AG04450 (cell line): ENCODE data around the gene DPEP1. TPM values are rescaled to one million over a fixed set of nuclear protein-coding genes. Genes with fewer than 3 reads are reported as not detected.

Experiments used
- CTCF ChIA-PET: fragments of 300-600, 350-600 bp; formaldehyde crosslinking; extraction: SDS; loops from one replicate; lab custom pipeline; 2022; ENCODE audit warnings: antibody characterized with exemption, inconsistent platforms; lab: Charles Lee
- POLR2A ChIA-PET: fragments of 350-600 bp; formaldehyde crosslinking; extraction: SDS; loops from one replicate; lab custom pipeline; 2021; ENCODE audit warnings: antibody characterized with exemption, inconsistent platforms; lab: Yijun Ruan, JAX
- DNase-seq: peaks from one replicate; pipeline ENCODE4 v3.0.0-alpha.2; 2011; ENCODE audit warnings: low read depth, low spot score
- H3K27ac ChIP-seq: one replicate; pipeline ENCODE4 v1.5.1; 2012; ENCODE audit warnings: low read depth, low read length, control low read depth
- H3K27me3 ChIP-seq: one replicate; pipeline ENCODE4 v1.6.0; 2012; ENCODE audit warnings: low read length; ENCODE audit not compliant: control insufficient read depth, insufficient read depth
- H3K4me3 ChIP-seq: 2 replicates; pipeline ENCODE4 v1.5.1; 2011; ENCODE audit warnings: mild to moderate bottlenecking, low read depth, low read length, control low read depth
- H3K9me3 ChIP-seq: 2 replicates; pipeline ENCODE4 v1.5.1; 2012; ENCODE audit warnings: low read length; ENCODE audit not compliant: control insufficient read depth, insufficient read depth
- CTCF ChIP-seq: IDR thresholded peaks from 2 replicates; pipeline ENCODE4 v1.5.1; 2011; ENCODE audit warnings: low read depth, low read length, control low read depth, inconsistent platforms
- polyA plus RNA-seq: library from polyadenylated mRNA; depleted of rRNA; stranded (reverse); fragments of >200 nt; gene quantifications from 2 replicates; pipeline ENCODE4 v1.2.3, GENCODE V29; 2011

DPEP1 gene
- polyA plus RNA-seq, 1 experiment, result not detected

DNA sequence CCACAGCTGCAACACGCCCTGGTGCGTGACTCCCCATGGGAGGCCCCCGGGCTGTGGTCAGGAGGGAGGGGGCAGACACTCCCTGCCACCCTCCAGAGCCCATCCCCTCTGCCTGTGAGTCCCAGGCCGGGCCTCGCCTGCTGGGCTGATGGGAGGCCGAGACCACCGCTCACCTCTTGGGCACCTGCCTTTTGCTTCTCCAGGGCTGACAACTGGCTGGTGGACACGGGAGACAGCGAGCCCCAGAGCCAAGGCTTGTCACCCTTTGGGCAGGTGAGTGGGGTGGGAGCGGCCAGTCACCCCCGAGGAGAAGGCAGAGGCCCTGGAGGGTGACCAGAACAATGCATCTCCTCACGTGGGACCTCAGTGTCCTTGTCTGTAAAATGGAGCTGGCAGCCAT is 23.2 kb downstream of the DPEP1 start:
- Histone ChIP-seq H3K9me3 (no peaks in the 10 kb centered on the region; the same call in 1 of the 2 replicates), H3K4me3 (no peak overlapping the region), H3K27ac (no peak overlapping the region), H3K27me3 (peaks cover 7% of the 10 kb centered on the region)
- TF ChIP-seq CTCF, result no peak
- POLR2A ChIA-PET, result no interaction called here
- CTCF ChIA-PET, result interaction anchor here (1.2 kb wide), 1 partner anchor 21 kb away, joined by 4 read pairs; no protein-coding TSS in a partner anchor
- DNase-seq, result no peak

DNA sequence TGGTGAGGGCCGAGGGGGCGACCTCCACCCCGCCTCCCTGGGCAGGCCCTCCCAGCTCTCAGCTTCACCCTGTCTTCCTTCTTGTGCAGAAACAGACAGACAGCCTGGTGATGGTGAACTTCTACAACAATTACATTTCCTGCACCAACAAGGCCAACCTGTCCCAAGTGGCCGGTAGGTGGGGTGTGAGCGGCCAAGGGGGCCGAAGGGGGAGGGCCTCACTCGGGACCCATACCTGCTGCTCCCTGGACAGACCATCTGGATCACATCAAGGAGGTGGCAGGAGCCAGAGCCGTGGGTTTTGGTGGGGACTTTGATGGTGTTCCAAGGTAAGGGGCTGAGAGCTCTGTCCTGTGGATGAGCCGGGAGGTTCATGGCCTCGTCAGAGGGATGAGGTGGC is 23.9 kb downstream of the DPEP1 start:
- TF ChIP-seq CTCF, result no peak
- Histone ChIP-seq H3K9me3 (no peaks in the 10 kb centered on the region; the same call in 1 of the 2 replicates), H3K4me3 (no peak overlapping the region), H3K27me3 (peaks cover 5% of the 10 kb centered on the region), H3K27ac (no peak overlapping the region)
- POLR2A ChIA-PET, result no interaction called here
- DNase-seq, result no peak
- CTCF ChIA-PET, result interaction anchor here (1.2 kb wide), 1 partner anchor 22 kb away, joined by 4 read pairs; no protein-coding TSS in a partner anchor

- H3K27ac ChIP-seq, result no peak overlapping the region
- POLR2A ChIA-PET, result no interaction called here
- no peak for DNase-seq
- H3K4me3 ChIP-seq, result no peak overlapping the region
- H3K27me3 ChIP-seq, result no peaks in the 10 kb centered on the region
- H3K9me3 ChIP-seq, result no peaks in the 10 kb centered on the region; the same call in 1 of the 2 replicates
- CTCF ChIA-PET, result no interaction called here
- TF ChIP-seq CTCF, result no peak
Observed at GRCh38 chr16:89638455-89638854, 25.0 kb downstream of the DPEP1 start.

GRCh38 chr16:89639385-89639784 is 25.9 kb downstream of the DPEP1 start:
- Histone ChIP-seq H3K27ac (no peak overlapping the region), H3K27me3 (no peaks in the 10 kb centered on the region), H3K9me3 (no peaks in the 10 kb centered on the region; the same call in 1 of the 2 replicates), H3K4me3 (no peak overlapping the region)
- POLR2A ChIA-PET, result no interaction called here
- no peak for TF ChIP-seq CTCF
- CTCF ChIA-PET, result interaction anchor here (1.2 to 1.7 kb wide), 2 partner anchors 64 to 65 kb away, joined by 5 to 6 read pairs; partner anchors contain the start of gene CPNE7
- no peak for DNase-seq

DNA sequence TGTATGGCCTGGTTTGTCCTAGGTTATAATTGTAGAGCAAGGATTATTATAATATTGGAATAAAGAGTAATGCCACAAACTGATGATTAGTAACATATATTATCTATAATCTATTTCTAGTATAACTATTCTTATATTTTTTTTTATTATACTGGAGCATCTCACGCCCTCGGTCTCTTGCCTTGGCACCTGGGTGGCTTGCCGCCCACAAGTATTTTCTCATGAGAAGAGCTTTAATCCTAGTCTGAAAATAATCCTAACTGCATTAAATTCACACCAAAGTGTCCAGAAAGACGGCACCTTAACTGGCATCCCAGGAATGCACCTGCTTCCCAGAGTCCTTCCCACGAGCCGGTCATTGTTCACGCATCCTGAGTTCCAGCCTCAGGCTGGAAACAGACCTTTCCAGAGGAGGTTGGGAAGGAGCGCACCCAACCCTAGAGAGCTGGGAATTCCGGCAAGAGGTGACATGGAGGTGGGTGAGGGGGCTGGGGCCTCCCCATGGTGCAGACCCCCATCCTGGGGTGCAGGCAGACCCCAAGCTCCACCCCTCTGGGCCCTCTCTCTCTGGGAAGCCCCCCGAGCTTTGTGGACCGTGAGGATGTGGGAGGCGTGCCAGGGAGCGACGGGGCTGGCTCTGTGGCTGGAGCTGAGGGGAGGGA is 28.1 kb downstream of the DPEP1 start:
- CTCF ChIA-PET, result interaction anchor here (0.6 to 2.1 kb wide), 12 partner anchors 8 to 77 kb away, joined by 3 to 13 read pairs (median 4); partner anchors contain the start of genes CPNE7 and DPEP1
- H3K9me3 ChIP-seq, result no peaks in the 10 kb centered on the region; the same call in 1 of the 2 replicates
- no peak for DNase-seq
- no peaks in the 10 kb centered on the region for H3K27me3 ChIP-seq
- POLR2A ChIA-PET, result interaction anchor here (1.6 to 1.7 kb wide), 2 partner anchors 28 to 77 kb away, joined by 3 to 6 read pairs; partner anchors contain the start of gene DPEP1
- no peak overlapping the region for H3K27ac ChIP-seq
- H3K4me3 ChIP-seq, result no peak overlapping the region
- TF ChIP-seq CTCF, result no peak
